A172 (cell line): ENCODE data around the gene PURA. TPM values are rescaled to one million over a fixed set of nuclear protein-coding genes. Genes with fewer than 3 reads are reported as not detected.

ENCODE experiments used
- DNase-seq: peaks from one replicate; pipeline ENCODE4 v3.0.0-alpha.2; 2015; ENCODE audit warnings: low spot score
- total RNA-seq: library from RNA; depleted of rRNA; stranded (reverse); fragments of >200 nt; shearing (Covaris generic); gene quantifications from 2 replicates; pipeline ENCODE4 v1.2.3, GENCODE V29; 2014; rRNA removed

The PURA gene
- 10.6 and 11.5 TPM in 2 replicates for total RNA-seq

DNA sequence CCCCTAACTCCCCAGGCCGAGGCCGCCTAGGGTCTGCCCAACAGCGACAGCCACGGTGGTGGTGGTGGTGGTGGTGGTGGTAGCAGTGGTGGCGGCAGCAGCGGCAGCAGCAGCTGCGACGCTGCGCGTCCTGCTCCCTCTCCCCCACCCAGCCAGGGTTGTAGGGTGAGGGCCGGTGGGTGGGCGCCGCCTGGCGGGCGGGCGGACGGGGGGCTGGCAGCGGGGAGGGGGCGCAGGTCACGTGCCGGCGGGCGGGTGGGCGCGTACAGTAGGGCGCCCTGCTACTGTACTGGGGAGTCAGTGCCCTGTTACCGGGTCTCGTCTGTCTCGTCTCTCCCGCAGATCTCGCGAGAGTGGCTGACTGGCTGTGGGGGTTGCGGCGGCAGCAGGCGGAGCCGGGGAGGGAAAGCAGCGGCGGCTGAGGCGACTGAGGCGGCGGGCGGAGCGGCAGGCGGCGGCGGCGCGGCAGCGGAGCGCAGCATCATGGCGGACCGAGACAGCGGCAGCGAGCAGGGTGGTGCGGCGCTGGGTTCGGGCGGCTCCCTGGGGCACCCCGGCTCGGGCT lies at the start of gene PURA:
TSS of gene PURA (plus strand) at position 411 of the 565 bp plus-strand sequence. CDS start at position 484, 73 bp downstream.
- peak; percentile 90 for DNase-seq

DNA sequence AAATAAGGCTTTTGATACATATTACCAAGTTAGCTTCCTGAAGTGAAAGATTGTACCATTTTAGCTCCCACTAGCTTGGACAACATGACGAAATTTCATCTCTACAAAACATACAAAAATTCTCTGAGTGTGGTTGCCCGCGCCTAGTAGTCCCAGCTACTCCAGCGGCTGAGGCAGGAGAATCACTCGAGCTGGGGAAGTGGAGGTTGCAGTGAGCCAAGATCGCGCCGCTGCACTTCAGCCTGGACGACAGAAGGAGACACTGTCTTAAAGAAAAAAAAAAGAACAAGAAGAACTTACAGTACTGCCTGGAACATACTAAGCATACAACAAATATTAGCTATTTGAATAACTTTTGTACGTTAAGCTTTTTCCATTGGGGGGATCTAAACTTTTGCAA lies 41.1 kb upstream of the PURA start:
- DNase-seq, result no peak

DNA sequence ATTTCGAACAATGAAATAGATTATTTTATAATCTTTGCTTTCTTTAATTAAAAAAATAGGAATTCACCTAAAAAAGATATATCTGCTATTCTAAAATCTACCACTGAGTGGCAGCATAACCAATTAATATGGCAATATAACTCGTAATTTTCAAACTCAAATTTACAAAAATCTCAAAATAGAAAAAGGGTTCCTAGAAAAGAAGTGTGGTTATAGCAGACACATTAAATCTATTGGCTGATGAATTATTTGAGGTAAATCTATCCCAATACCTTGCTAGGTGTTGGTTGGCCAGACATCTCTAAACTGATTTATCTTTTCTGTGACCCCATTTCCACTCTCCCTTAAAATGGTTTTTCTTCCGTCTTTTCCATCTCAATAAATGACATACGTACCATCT lies 40.6 kb upstream of the PURA start:
- DNase-seq, result no peak

DNA sequence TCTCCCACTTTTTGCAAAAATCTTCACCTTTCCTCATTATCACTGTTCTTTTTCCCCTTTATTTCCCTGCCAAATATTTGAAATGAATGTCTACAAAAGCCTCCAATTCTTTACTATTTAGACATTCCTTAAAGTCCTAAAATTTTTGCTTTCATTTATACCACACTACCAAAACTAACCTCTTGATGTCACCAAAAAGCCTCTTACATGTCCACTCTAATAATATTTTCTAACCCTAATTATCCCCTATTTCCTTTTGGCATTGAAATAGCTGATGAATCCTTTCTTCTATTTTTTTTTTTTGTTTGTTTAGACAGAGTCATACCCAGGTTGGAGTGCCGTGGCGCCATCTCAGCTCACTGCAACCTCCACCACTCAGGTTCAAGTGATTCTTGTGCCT lies 38.5 kb upstream of the PURA start:
- DNase-seq, result no peak

DNA sequence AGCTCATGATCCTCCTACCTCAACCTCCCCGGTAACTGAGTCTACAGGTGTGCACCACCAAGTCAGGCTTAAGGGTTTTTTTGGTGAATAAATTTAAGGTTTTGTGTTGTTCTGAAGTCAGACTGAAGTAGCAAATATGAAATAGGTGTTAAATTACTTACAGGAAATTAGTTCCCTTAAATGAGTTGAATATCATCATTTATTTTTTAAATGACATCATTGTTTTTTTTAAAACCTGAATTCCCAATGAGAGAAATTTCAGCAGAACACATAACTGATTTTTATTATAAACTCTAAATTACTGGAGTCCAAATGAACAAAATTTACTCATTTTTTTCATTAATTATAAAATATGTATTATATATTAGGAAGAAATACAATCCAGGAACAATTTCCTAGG lies 37.8 kb upstream of the PURA start:
- no peak for DNase-seq

DNA sequence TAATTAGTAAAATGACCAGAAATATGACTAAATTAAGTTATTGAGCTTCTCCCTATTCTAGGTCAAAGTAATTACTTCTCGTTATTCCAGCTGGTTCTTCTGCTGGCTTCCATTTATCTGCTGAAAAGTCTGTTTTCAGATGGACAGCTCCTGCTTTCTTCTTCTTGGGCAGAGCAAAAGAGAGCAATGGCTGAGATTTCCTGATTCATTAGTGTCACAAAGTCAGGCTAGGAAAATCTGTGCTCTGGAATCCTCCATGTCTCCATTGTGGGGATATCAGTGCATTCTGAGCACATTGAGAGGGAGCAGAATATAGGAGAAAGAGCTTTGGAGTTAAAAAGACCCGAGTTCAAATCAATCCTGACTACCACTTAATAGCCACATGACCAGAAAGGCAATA lies 37.1 kb upstream of the PURA start:
- no peak for DNase-seq

DNA sequence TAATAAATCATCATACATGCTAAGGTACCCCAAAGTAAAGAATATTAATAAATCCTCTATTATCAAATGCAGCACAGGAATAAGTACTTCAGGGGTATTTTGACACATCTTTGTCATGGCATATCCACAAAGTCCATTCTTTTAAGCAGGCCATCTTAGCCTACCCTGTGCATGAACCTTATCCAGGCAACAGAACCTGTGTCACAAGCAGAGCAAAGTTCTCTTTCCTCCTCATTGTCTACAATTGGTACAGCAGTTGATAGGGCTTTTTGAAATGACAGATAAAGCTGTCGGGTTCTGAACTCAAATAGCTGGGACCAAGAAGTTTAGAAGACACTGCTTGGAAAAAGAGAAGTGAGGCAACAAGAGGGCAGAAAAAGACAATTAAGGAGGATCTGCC lies 30.8 kb upstream of the PURA start:
- DNase-seq, result no peak

DNA sequence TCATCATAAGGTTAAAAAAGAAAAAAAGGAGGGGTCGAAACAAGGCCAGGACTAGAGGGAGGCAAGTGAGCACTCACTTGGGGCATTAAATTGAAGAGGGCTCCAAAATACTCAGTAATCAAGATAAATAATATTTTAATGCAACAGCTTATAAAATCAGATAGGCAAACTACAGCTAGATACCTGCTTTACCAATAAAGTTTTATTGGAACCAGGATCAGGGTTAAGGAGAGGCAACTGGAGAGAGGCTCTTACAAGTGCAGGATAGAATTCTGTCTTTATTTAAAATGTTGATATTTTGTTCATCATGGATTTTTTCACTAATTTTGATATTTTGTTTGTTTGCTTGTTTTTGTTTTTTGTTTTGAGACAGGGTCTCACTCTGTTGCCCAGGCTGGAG lies 30.3 kb upstream of the PURA start:
- no peak for DNase-seq

DNA sequence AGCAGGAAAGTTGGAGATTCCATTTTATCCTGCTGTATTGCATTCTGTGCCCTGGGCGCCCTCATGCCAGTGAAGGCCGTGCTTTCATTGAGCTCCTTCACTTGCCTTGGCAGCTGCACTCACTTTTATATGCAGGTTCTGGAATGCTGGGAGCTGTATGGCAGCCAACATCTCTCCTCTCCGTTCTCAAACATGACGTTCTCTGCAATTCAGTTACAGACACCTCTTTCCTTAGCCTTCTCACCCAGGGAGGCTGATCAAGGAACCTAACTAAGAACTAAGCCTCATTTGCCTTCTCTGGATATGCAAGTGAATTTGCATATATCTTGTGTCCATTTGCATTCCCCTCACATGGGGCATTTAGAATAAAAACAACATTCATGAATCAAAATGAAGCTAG lies 29.4 kb upstream of the PURA start:
- no peak for DNase-seq

DNA sequence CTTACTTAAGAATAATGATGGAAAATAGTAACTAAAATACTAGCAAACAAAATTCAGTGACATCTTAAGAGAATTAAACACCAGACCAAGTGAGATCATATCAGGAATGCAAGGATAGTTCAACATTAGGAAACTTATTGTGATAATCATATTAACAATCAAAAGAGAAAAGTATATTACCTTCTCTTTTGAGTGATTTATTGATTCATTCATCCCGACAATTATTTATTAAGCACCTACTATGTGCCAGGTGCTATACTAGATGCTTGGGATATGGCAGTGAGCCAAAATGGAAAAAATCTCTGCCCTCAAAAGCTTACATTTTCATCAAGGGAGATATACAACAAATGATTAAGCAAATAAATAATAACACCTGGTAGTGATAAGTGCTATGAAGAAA lies 23.7 kb upstream of the PURA start:
- DNase-seq, result no peak

DNA sequence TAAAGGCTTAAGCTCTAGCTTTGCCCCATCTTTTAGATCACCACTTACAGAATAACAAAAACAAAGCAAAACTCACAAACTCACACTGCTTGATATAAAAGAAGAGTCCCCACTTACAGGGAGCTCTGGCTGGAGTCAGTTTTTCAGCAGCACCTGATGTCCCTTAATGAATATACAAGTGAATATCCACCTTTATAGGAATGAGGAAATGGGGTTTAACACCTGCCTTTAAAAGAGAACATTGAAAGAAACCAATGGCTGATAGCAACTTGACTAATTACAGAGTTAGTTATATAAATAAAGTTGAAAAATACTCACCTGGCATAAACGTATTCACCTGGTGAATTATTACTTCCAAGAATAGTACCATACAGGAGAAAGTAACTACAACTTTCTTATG lies 20.7 kb upstream of the PURA start:
- no peak for DNase-seq

DNA sequence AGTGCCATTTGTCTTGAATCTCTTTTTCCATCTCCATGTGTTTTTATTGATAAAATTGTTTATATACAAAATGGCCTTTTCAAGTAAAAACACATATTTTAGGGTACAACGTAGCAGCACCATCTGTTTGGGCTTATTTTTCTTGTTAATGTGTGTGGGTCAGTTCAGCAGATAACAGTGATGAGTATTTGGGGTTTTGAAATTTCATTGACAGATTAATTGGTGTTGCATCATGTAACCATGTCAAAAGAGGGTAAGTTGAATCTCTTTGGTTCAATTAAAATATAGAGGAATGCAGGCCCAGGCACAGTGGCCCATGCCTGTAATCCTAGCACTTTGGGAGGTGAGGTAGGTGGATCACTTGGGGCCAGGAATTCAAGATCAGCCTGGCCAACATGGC lies 20.0 kb upstream of the PURA start:
- DNase-seq, result no peak

DNA sequence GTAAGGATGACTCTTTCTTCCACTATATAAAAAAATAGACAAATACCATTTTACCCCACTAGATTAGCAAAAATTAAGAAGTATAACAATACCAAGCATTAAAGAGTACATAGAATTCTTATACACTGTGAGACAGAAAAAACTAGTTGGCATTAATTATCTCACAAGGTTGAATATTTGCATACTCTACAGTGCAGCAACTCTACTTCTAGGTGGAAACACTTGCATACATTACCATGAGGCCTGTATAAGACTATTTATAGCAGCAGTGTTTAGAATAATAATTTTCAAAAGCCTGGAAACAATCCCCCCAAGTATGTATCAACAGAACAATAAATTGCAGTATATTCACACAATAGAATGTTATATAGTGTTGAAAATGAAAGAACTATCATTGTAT lies 19.0 kb upstream of the PURA start:
- DNase-seq, result no peak

DNA sequence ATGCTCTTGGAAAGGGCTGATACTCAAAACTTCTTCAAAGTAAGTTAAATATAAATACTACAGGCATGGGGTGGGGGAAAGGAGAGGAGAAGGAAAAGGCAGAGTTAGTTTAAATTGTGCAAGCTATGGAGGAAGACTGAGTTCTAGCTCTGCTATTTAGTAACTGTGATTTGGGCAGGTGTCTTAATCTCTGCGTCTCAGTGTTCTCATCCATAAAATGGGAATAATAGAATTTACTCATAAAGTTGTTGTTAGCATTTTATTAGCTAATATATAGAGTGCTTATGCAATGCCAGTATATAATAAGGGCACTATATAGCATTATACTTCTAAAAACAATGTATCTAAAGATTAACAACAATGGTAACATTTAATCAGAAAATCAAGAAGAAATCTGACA lies 12.7 kb upstream of the PURA start:
- no peak for DNase-seq

DNA sequence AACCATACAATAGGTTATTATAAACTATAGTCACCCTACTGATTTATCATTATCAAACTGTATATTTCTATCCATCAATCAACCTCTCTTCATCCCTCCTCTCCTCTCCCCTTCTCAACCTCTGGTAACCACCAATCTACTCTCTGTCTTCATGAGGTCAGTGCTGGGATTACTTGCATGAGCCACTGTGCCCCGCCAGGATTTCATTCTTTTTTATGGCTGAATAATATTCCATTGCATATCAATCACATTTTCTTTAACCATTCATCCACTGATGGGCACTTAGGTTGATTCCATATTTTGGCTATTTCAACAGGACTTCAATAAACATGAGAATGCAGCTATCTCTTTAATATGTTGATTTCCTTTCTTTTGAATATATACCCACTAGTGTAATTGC lies 10.8 kb upstream of the PURA start:
- DNase-seq, result no peak

DNA sequence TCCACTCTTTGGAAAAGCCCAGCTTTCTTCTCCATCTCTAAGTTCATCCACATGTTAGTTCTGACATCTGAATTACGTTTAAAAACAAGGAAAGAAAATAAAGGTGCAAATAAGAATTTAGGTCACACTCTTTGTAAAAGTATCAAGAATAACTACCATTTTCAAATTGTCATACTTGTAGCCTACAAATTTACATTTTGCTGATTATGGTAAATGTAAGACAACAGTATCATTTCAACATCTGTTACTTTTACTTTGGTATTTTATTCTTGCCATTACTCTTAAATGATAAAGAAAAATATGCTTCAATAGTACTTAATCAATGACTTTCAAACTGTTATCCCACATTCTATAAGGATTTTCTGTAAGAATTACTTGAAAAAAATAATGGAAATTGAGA lies 9.8 kb upstream of the PURA start:
- no peak for DNase-seq

DNA sequence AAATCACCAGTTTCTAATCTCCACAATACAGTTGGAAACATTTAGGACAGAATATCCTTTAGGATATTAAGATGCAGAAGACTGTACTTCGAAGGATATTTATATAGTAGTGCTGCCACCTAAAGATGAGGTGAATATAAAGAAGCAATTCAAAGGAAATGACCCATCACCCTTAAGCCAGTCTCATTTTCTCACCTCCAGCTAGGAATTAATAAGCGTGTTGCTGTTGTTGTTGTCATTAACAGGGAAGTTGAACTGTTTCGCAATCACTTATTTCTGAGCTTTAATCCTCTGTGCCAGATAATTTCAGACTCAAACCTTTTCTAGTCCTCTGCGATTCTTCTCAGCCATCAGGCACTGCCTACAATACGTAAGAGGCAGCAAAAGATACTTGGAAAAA lies 7.8 kb upstream of the PURA start:
- no peak for DNase-seq

DNA sequence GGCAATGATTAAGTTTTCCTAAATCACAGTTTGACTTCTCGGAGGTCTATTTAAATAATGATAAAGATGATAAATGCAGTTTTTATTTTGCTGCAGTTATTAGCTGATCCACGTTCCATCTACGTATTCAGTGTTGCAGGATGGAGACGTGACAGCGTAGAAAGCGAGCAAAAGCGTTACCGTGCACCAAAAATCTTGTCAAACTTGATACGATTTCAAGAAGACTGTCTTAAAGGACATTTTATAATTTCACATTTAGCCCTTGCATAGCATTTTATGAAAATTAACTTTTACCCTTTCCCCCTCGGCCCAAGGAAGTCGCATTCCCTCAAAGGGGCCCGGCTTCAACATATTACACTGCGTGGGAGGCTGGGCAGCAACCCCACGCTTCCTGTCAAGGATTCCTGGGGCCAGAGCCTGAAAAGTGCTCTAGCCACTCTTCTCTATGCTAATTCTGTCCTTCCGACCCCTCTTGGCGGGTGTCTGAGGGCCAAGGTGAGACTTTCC lies 7.1 kb upstream of the PURA start:
- DNase-seq, result no peak

DNA sequence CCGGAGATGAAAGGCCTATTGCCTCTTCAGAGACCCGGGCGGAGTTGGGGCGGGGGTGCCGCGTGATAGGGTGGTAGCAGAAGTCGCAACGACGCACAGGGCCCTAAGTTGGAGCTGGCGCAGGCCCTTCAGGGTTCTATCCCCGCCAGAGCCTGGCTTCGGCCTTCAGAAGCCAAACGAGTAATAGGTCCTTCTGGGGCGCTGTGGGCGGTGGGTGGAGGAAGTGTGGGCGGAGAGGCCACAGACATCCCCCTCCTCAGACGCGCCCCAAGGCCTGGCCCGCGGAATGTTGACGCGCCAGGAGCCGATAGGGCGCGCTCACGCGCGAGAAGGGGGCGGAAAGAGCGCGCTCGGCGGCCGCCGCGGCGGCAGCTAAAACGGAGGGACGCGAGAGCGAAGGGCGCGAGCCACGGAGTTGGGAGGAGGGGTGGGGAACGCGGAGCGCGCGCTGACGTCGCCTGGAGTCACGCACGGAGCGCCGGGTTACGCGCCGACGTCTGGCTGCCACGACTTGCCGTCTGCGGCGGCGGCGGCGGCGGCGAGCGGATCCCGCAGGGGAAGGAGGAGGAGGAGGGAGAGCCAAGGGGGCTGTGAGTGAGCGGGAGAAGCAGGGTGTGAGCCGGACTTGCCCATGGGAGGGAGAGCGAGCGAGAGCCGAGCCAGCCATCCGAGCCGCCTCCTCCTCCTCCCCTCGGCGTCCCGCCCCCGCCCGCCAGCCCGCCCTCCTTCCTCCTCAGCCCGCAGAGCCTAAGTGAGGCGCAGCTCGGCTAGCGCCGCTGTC lies 6.4 kb upstream of the PURA start:
- DNase-seq, result peak; percentile 81

DNA sequence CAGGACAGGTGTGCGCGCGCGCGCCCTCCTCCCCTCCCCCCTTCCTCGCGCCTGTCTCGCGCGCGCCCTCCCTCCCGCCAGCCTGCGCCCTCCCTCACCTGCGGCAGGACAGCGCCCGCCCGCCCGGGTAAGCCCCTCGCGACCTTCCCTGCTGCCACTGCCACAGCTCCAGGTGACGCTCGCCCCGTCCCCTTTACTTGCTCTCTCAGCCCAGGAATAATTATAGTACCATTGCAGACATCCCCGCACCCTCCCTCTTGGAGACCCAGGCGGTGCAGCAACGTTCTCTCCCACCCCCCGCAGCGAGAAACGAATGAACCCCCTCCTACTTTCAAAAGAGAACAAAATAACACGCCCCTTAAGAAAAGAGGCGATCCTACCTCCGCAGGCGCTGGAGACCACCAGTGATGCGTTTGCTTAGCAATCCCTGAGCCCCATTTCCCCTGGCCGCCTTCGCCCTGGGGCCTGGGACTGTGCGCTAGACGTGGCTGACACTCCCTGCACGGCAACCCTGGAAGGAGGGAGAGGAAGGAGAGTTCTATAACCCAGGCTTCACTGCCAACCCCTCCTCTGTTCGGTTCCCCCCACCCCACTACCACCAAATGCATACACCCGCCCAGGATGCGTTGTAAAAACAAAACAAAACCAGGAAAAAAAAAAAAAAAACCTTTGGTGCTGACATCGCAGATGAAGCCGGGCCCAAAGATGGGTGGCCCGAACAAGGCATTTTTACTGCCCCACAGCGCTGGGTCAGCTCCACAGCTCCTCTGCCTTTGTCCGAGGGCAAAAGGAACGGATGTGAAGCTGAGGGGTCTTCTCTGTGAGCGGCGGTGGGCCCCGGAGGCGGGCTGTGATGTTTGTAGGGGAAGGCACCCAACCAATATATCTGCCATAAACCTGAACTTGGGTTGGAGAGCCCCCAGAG lies 5.6 kb upstream of the PURA start:
- DNase-seq, result no peak

DNA sequence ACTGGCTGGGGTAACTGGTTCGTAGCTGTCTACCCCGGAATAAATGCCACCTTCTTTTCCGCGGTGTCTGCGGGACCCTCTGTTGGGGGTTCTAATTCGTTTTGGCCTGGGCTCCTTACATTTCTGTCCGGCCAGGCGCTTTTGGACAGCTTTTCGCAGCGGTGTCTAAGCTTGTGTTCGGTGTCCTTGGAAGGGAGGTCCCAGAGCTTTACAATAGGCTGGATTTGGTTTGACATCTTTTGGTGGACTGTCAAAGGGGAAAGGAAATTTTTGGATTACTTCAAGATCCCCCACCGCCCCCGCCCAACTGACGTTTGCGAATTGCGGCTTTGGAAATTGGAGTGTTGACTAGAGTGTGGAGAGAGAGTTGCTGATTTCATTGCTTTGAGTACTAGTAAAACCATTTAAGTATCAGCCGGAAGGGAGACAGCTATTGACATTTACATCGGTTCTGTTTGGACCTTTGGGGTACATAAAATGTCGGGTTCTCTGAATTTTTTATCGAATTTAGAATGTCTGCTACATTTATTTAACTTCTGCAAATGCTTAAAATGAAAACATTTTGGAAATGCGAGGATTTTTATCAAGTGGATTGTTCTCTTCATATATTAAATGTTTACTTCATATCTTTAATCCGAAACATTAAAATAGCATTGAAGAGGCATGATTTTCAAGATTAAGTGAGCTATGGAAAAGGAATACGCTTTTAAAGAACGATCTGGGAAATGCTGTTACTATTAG lies 4.7 kb upstream of the PURA start:
- DNase-seq, result no peak
